ENCODE data around the gene CLBA1. TPM values are rescaled to one million over a fixed set of nuclear protein-coding genes. Genes with fewer than 3 reads are reported as not detected.

Gene CLBA1
- total RNA-seq, 3 donors from 2014 or later, result 4.5 to 17.0 (median 8.8) TPM

DNA sequence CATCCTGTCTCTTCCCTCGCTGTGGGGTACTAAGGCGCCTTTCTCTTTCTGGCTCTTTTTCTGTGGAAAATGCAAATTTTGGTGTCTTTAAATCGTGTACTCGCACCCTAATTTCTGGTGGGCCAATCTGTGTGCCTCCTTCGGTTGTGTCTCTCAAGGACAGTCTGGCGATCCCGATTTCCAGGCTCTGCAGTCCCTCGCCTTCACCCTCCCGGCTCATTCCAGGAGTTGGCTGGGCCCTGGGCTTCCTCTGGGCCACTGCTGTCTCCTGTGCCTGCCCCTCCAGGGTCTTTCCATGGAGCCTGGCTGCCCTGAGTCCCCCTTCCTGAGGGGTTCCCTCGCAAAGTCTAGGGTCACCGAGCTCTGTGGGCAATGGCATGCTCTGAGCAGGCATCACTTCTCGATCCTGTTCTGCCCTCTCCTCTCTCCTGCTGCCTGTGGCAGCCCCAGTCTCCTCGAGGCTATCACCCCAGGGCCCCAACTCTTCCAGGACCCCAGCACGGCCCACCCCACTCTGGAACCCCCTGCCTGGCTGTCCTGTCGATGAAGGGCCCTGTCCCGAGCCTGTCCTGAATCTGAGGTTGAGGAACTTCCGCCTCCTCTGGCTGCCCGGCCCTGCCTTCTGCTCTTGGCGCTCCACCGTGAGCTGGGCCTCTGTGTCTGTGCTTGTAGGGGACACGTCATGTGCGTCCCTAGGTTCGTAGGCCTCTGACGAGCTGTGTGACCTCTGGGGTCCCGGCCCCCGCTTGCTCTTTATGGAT is 31.5 kb upstream of the CLBA1 start:
- no peaks in the 10 kb centered on the region for H3K4me1 ChIP-seq
- no peak overlapping the region for H3K27ac ChIP-seq
- H3K27me3 ChIP-seq, result no peaks in the 10 kb centered on the region
- no peak for TF ChIP-seq POLR2AphosphoS5 (IDR thresholded peaks at IDR 0.05)
- TF ChIP-seq POLR2A (IDR thresholded peaks at IDR 0.05), result no peak
- TF ChIP-seq, protein P1, sequence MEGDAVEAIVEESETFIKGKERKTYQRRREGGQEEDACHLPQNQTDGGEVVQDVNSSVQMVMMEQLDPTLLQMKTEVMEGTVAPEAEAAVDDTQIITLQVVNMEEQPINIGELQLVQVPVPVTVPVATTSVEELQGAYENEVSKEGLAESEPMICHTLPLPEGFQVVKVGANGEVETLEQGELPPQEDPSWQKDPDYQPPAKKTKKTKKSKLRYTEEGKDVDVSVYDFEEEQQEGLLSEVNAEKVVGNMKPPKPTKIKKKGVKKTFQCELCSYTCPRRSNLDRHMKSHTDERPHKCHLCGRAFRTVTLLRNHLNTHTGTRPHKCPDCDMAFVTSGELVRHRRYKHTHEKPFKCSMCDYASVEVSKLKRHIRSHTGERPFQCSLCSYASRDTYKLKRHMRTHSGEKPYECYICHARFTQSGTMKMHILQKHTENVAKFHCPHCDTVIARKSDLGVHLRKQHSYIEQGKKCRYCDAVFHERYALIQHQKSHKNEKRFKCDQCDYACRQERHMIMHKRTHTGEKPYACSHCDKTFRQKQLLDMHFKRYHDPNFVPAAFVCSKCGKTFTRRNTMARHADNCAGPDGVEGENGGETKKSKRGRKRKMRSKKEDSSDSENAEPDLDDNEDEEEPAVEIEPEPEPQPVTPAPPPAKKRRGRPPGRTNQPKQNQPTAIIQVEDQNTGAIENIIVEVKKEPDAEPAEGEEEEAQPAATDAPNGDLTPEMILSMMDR (IDR thresholded peaks at IDR 0.05), result no peak
- H3K9me3 ChIP-seq, result no peaks in the 10 kb centered on the region
- no peak for DNase-seq (ENCODE audit: low spot score in 2 of 2)
- intact Hi-C loops (cut with DNase I; ENCODE audit: low total_unique reads), result loop anchor here (2.0 kb wide), 1 partner anchor 13 kb away; no protein-coding TSS in a partner anchor
- no peaks in the 10 kb centered on the region for H3K36me3 ChIP-seq
- no peak overlapping the region for H3K4me3 ChIP-seq

DNA sequence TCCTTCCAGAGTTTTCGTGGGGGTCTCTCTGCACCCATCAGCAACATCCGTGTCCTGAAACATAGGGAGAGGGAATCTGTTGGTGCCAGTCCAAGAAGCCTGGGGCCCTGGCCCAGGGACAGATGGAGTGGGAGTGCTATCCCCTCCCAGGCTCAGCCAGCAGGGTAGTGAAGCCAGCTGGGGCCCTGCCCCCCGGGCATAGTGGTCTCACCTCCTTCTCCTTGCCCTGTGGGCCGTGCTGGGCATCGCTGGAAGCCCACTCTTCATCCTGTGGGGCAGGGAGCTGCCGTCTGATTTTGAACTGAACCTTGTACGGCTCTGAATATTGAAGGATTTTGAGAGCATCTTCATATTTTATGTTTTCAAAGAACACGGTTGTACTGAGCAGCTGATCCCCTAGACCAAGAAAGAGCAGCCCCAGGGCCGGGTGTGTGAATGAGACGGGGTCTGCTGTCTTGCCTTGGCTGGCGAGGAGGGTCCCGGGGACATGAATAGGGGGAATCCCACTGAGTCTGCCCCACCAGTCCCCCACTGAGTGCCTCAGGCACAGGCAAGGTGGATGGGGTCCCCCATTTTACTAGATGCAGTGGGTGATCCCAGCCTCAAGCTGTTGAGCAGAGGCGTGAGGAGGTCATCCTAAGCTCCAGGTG is 30.7 kb upstream of the CLBA1 start:
- Histone ChIP-seq H3K27me3 (no peaks in the 10 kb centered on the region), H3K4me3 (no peak overlapping the region), H3K4me1 (no peaks in the 10 kb centered on the region), H3K36me3 (no peaks in the 10 kb centered on the region), H3K27ac (no peak overlapping the region), H3K9me3 (no peaks in the 10 kb centered on the region)
- TF ChIP-seq POLR2A (IDR thresholded peaks at IDR 0.05) (no peak), POLR2AphosphoS5 (IDR thresholded peaks at IDR 0.05) (no peak)
- TF ChIP-seq, protein P1 (IDR thresholded peaks at IDR 0.05), result no peak
- no peak for DNase-seq (ENCODE audit: low spot score in 2 of 2)
- intact Hi-C loops (cut with DNase I; ENCODE audit: low total_unique reads), result no loop called here

DNA sequence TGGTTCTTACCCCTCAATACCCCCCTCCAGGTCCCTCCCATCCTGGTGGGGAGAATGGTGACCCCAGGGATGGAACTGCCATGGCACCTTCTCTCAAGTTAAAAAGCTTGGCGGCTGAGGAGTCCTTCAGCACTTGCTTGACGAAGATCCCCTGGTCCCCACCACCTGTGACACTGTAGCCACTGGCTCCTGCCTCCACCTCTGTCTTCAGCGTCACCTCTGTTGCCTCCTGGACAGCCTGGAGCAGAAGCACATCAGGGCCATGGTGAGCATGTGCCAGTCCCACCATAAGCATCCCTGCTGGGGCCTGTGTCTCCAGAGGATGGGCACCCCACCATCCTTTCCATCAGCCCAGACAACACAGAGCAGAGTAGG is 30.2 kb upstream of the CLBA1 start:
- intact Hi-C loops (cut with DNase I; ENCODE audit: low total_unique reads), result no loop called here
- no peaks in the 10 kb centered on the region for H3K36me3 ChIP-seq
- no peaks in the 10 kb centered on the region for H3K9me3 ChIP-seq
- TF ChIP-seq, protein P1 (IDR thresholded peaks at IDR 0.05), result no peak
- TF ChIP-seq POLR2A (IDR thresholded peaks at IDR 0.05) (no peak), POLR2AphosphoS5 (IDR thresholded peaks at IDR 0.05) (no peak)
- H3K27ac ChIP-seq, result no peak overlapping the region
- no peak overlapping the region for H3K4me3 ChIP-seq
- DNase-seq (ENCODE audit: low spot score in 2 of 2), result no peak
- no peaks in the 10 kb centered on the region for H3K27me3 ChIP-seq
- H3K4me1 ChIP-seq, result no peaks in the 10 kb centered on the region

DNA sequence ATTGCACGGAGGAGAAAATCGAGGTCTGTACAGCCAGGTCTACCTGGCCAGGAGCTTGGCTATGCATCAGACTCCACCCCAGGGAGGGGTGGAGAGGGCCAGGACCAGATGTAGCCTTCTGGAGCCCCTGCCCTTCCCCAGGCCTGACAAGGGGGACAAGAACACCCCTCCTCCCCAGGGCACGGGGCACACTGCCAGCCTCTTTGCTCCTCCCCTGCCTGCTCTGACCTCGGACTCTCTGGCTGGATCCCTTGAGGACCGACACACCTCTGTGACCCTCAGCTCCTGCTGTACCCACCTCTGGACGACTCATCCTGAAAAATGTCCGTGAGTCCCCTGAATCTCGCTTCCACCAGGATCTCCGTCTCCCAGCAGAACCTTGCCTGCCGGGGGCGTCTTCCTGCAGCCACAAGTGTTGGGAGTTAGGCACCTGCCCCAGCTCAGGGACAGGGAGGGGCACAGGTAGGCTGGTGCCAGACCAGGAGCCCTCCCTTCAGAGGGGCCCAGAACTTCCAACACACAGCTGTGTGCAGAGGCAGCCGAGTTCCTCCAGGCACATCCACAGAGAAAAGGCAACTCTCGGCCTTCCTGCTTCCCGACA is 29.2 kb upstream of the CLBA1 start:
- Histone ChIP-seq H3K9me3 (no peaks in the 10 kb centered on the region), H3K4me3 (no peak overlapping the region), H3K27ac (no peak overlapping the region), H3K36me3 (no peaks in the 10 kb centered on the region), H3K27me3 (no peaks in the 10 kb centered on the region), H3K4me1 (no peaks in the 10 kb centered on the region)
- intact Hi-C loops (cut with DNase I; ENCODE audit: low total_unique reads), result no loop called here
- TF ChIP-seq, protein P1 (IDR thresholded peaks at IDR 0.05), result no peak
- TF ChIP-seq POLR2A (IDR thresholded peaks at IDR 0.05) (no peak), POLR2AphosphoS5 (IDR thresholded peaks at IDR 0.05) (no peak)
- no peak for DNase-seq (ENCODE audit: low spot score in 2 of 2)
